OCI-LY7 (cell line): ENCODE data around the gene KCNAB2. TPM values are rescaled to one million over a fixed set of nuclear protein-coding genes. Genes with fewer than 3 reads are reported as not detected.

Source experiments
- BruUV-seq: library from RNA; stranded (reverse); fragments of 400-500 nt; replicated peaks from 2 replicates; lab custom pipeline; 2021; lab: Mats Ljungman, UMichigan
- CTCF ChIA-PET: fragments of 300-600 bp; sonication (Branson Sonifier 250); formaldehyde crosslinking; loops from one replicate; lab custom pipeline; 2022; ENCODE audit warnings: antibody characterized with exemption; ENCODE audit not compliant: unreplicated experiment; lab: Charles Lee
- POLR2A ChIA-PET: fragments of 300-600 bp; sonication (Branson Sonifier 250); formaldehyde crosslinking; loops from one replicate; lab custom pipeline; 2022; ENCODE audit warnings: antibody characterized with exemption; lab: Charles Lee
- DNase-seq: peaks from one replicate; pipeline ENCODE4 v3.0.0-alpha.2; 2015; ENCODE audit warnings: low spot score
- H2AFZ ChIP-seq: fragments of 200-600 bp; sonication (generic), shearing (Covaris generic); 2 replicates; pipeline ENCODE4 v1.6.1; 2014; ENCODE audit warnings: mild to moderate bottlenecking, antibody characterized with exemption, low read length, moderate library complexity
- H3K27ac ChIP-seq: fragments of 200-600 bp; sonication (generic); 2 replicates; pipeline ENCODE4 v1.5.1; 2014; ENCODE audit warnings: mixed run types, low read depth, mild to moderate bottlenecking, moderate library complexity, low read length, inconsistent platforms; ENCODE audit not compliant: poor library complexity, severe bottlenecking
- H3K36me3 ChIP-seq: fragments of 200-600 bp; sonication (generic); 2 replicates; pipeline ENCODE4 v1.6.1; 2014; ENCODE audit warnings: mild to moderate bottlenecking, antibody characterized with exemption, low read length, moderate library complexity, mixed read lengths; ENCODE audit not compliant: insufficient read depth
- H3K4me1 ChIP-seq: fragments of 200-600 bp; sonication (generic); 2 replicates; pipeline ENCODE4 v1.5.1; 2014; ENCODE audit warnings: mild to moderate bottlenecking, low read length; ENCODE audit not compliant: insufficient read depth, poor library complexity, severe bottlenecking
- H3K4me2 ChIP-seq: fragments of 200-600 bp; sonication (generic); 2 replicates; pipeline ENCODE4 v1.6.1; 2014; ENCODE audit warnings: mild to moderate bottlenecking, low read length
- H3K4me3 ChIP-seq: fragments of 200-600 bp; sonication (generic); 2 replicates; pipeline ENCODE4 v1.5.1; 2014; ENCODE audit warnings: mild to moderate bottlenecking, low read depth, low read length; ENCODE audit not compliant: poor library complexity, severe bottlenecking
- H3K79me2 ChIP-seq: fragments of 200-600 bp; sonication (generic); 2 replicates; pipeline ENCODE4 v1.6.1; 2016; ENCODE audit warnings: low read depth, mild to moderate bottlenecking, low read length, moderate library complexity, mixed read lengths; ENCODE audit not compliant: insufficient read depth
- H3K9me2 ChIP-seq: fragments of 200-600 bp; sonication (generic); 2 replicates; pipeline ENCODE4 v1.6.1; 2016; ENCODE audit warnings: mild to moderate bottlenecking, low read length, mixed read lengths; ENCODE audit not compliant: insufficient read depth
- H3K9me3 ChIP-seq: fragments of 200-600 bp; sonication (generic); 2 replicates; pipeline ENCODE4 v1.6.1; 2014; ENCODE audit warnings: mild to moderate bottlenecking, mixed run types, low read length, mixed read lengths
- H4K20me1 ChIP-seq: fragments of 200-600 bp; sonication (generic); 2 replicates; pipeline ENCODE4 v1.6.1; 2014; ENCODE audit warnings: mild to moderate bottlenecking, antibody characterized with exemption, low read length, moderate library complexity, mixed read lengths; ENCODE audit not compliant: insufficient read depth
- EZH2phosphoT487 ChIP-seq: fragments of 200-600 bp; sonication (generic); IDR thresholded peaks from 2 replicates; pipeline ENCODE4 v1.6.1; 2018; ENCODE audit warnings: low read depth, borderline replicate concordance, mild to moderate bottlenecking, mixed run types, antibody characterized with exemption, low read length, moderate library complexity, mixed read lengths
- intact Hi-C: fragments of 100-400 bp; cut with micrococcal nuclease; formaldehyde crosslinking; loops from one replicate; pipeline ENCODE4 v1.10.0; 2022; ENCODE audit not compliant: unreplicated experiment
- total RNA-seq, 2 experiments: library from RNA; depleted of rRNA in 1 of 2; stranded (reverse); fragments of >200 nt in 1 of 2; shearing (Covaris generic) in 1 of 2; gene quantifications; 2 replicates each; pipeline ENCODE4 v1.2.3, GENCODE V29; 2014 to 2022
- TF ChIP-seq, protein P1 (sequence below): fragments of 200-600 bp; sonication (generic); conservative IDR thresholded peaks from 2 replicates; pipeline ENCODE4 v1.5.1; 2014; ENCODE audit warnings: mild to moderate bottlenecking, antibody characterized with exemption, low read length, moderate library complexity, mixed read lengths

Gene KCNAB2
- total RNA-seq, 2 experiments from 2014 or later = 46.7 to 133 TPM

DNA sequence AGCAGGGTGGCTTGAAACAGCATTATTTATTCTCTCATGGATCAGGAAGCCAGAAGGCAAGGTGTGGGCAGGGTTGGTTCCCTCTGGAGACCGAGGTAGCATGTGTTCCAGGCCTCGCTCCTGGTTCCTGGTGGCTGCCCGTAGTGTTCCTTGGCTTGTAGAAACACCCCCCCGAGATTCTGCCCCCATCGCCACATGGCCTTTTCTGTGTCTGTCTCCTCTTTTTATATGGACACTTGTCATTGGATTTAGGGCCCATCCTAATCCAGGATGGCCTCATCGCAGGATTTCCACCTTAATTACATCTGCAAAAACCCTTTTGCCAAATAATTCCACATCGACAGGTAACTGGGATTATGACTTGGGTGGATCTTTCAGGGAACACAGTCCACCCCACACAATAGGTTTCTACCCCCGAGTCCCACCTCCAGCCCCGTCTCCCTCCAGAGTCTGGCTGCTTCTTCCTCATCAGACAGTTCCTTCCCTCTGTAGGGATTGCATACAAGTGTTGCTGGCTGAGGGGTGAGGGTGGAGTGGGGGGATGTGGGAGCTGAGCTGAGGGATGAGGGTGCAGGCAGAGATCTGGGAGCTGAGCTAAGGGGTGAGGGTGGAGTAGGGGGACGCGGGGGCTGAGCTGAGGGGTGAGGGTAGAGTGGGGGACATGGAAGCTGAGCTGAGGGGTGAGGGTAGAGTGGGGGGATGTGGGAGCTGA lies 41.1 kb upstream of the KCNAB2 start:
- POLR2A ChIA-PET = interaction anchor here (0.6 kb wide), 2 partner anchors 24 to 945 kb away, joined by 4 to 7 read pairs; no protein-coding TSS in a partner anchor
- no peaks in the 10 kb centered on the region for H3K79me2 ChIP-seq
- no peaks in the 10 kb centered on the region for H3K4me1 ChIP-seq
- H3K9me3 ChIP-seq = no peaks in the 10 kb centered on the region
- H2AFZ ChIP-seq = no peak overlapping the region
- peaks cover 3% of the 10 kb centered on the region; the same call in 1 of the 2 replicates for H4K20me1 ChIP-seq
- H3K4me3 ChIP-seq = no peak overlapping the region
- DNase-seq = no peak
- H3K27ac ChIP-seq = no peak overlapping the region
- H3K9me2 ChIP-seq = no peaks in the 10 kb centered on the region
- intact Hi-C loops = no loop called here
- no TSS peak for BruUV-seq
- no peak for TF ChIP-seq EZH2phosphoT487
- TF ChIP-seq, protein P1, sequence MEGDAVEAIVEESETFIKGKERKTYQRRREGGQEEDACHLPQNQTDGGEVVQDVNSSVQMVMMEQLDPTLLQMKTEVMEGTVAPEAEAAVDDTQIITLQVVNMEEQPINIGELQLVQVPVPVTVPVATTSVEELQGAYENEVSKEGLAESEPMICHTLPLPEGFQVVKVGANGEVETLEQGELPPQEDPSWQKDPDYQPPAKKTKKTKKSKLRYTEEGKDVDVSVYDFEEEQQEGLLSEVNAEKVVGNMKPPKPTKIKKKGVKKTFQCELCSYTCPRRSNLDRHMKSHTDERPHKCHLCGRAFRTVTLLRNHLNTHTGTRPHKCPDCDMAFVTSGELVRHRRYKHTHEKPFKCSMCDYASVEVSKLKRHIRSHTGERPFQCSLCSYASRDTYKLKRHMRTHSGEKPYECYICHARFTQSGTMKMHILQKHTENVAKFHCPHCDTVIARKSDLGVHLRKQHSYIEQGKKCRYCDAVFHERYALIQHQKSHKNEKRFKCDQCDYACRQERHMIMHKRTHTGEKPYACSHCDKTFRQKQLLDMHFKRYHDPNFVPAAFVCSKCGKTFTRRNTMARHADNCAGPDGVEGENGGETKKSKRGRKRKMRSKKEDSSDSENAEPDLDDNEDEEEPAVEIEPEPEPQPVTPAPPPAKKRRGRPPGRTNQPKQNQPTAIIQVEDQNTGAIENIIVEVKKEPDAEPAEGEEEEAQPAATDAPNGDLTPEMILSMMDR = no peak
- no peak overlapping the region for H3K4me2 ChIP-seq
- no peaks in the 10 kb centered on the region for H3K36me3 ChIP-seq
- CTCF ChIA-PET = interaction anchor here (0.6 kb wide), 1 partner anchor 12 kb away, joined by 6 read pairs; no protein-coding TSS in a partner anchor

DNA sequence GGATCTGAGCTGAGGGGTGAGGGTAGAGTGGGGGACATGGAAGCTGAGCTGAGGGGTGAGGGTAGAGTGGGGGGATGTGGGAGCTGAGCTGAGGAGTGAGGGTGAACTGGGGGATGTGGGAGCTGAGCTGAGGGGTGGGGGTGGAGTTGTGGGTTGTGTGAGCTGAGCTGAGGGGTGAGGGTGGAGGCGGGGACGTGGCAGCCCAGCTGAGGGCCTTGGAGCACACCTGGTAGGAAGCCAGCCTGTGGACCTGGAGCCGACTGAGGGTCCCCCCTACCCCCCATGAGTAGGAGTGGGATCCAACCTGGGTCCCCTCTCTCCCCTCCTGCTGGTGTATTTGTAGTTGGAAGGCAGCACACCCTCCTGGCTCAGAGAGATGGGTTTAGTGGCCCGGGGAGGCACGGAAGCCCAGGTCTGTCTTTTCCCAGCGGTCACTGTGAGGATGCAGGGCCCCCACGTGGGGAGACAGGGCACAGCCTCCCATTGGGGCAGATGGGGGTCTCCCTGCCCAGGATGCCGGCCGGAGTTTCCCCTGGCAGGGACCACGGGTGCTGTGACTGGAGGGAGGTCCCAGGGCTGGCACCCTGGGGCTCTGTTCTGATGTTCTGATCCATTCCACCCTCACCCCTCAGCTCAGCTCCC lies 40.3 kb upstream of the KCNAB2 start:
- no peaks in the 10 kb centered on the region for H3K36me3 ChIP-seq
- H3K27ac ChIP-seq = no peak overlapping the region
- H3K79me2 ChIP-seq = no peaks in the 10 kb centered on the region
- CTCF ChIA-PET = interaction anchor here (0.6 kb wide), 1 partner anchor 12 kb away, joined by 6 read pairs; no protein-coding TSS in a partner anchor
- no peaks in the 10 kb centered on the region for H3K9me2 ChIP-seq
- H3K4me2 ChIP-seq = no peak overlapping the region
- H3K4me3 ChIP-seq = no peak overlapping the region
- DNase-seq = no peak
- H3K4me1 ChIP-seq = no peaks in the 10 kb centered on the region
- TF ChIP-seq EZH2phosphoT487 = no peak
- TF ChIP-seq, protein P1 = no peak
- no peak overlapping the region for H2AFZ ChIP-seq
- intact Hi-C loops = no loop called here
- no TSS peak for BruUV-seq
- POLR2A ChIA-PET = interaction anchor here (0.6 kb wide), 1 partner anchor 23 kb away, joined by 7 read pairs; no protein-coding TSS in a partner anchor
- no peaks in the 10 kb centered on the region for H3K9me3 ChIP-seq
- H4K20me1 ChIP-seq = no peaks in the 10 kb centered on the region; the same call in 1 of the 2 replicates
